ENCODE data around the gene PDPR.
"Not testable (repeated sequence)": the region's sequence is repeated elsewhere in the genome, so short reads cannot be mapped to it uniquely, and the experiment has no call there.

The PDPR gene

GRCh38 chr16:70094096-70094495 is 20.0 kb upstream of the PDPR start:
- not testable (repeated sequence) for H3K4me1 ChIP-seq (ENCODE audit: control insufficient read depth, insufficient read depth, low read length); H3K27me3 ChIP-seq (ENCODE audit: control insufficient read depth, insufficient read depth, low read length); H3K36me3 ChIP-seq (ENCODE audit: control insufficient read depth, insufficient read depth, low read length); H3K9ac ChIP-seq (ENCODE audit: low read length); H3K9me3 ChIP-seq (ENCODE audit: control insufficient read depth, low read length); H3K4me3 ChIP-seq (ENCODE audit: low read length)

- H3K4me1 ChIP-seq (ENCODE audit: control insufficient read depth, insufficient read depth, low read length); H3K27me3 ChIP-seq (ENCODE audit: control insufficient read depth, insufficient read depth, low read length); H3K4me3 ChIP-seq (ENCODE audit: low read length); H3K9ac ChIP-seq (ENCODE audit: low read length); H3K9me3 ChIP-seq (ENCODE audit: control insufficient read depth, low read length); H3K36me3 ChIP-seq (ENCODE audit: control insufficient read depth, insufficient read depth, low read length): not testable (repeated sequence)
Observed at GRCh38 chr16:70109583-70110279, 4.4 kb upstream of the PDPR start.

GRCh38 chr16:70112162-70112561 is 2.0 kb upstream of the PDPR start:
- H3K9me3 ChIP-seq (ENCODE audit: control insufficient read depth, low read length); H3K27me3 ChIP-seq (ENCODE audit: control insufficient read depth, insufficient read depth, low read length); H3K9ac ChIP-seq (ENCODE audit: low read length): not testable (repeated sequence)

GRCh38 chr16:70113599-70113981 is 542 bp upstream of the PDPR start:
- not testable (repeated sequence) for H3K36me3 ChIP-seq (ENCODE audit: control insufficient read depth, insufficient read depth, low read length); H3K9ac ChIP-seq (ENCODE audit: low read length); H3K4me1 ChIP-seq (ENCODE audit: control insufficient read depth, insufficient read depth, low read length); H3K4me3 ChIP-seq (ENCODE audit: low read length); H3K9me3 ChIP-seq (ENCODE audit: control insufficient read depth, low read length); H3K27me3 ChIP-seq (ENCODE audit: control insufficient read depth, insufficient read depth, low read length)

More at GRCh38 chr16:70112162-70112561, 2.0 kb upstream of the PDPR start:
- not testable (repeated sequence) for H3K36me3 ChIP-seq (ENCODE audit: control insufficient read depth, insufficient read depth, low read length); H3K4me3 ChIP-seq (ENCODE audit: low read length); H3K4me1 ChIP-seq (ENCODE audit: control insufficient read depth, insufficient read depth, low read length)

GRCh38 chr16:70118354-70118753 is 4.2 kb downstream of the PDPR start:
- H3K4me3 ChIP-seq (ENCODE audit: low read length); H3K9me3 ChIP-seq (ENCODE audit: control insufficient read depth, low read length); H3K4me1 ChIP-seq (ENCODE audit: control insufficient read depth, insufficient read depth, low read length); H3K36me3 ChIP-seq (ENCODE audit: control insufficient read depth, insufficient read depth, low read length); H3K27me3 ChIP-seq (ENCODE audit: control insufficient read depth, insufficient read depth, low read length); H3K9ac ChIP-seq (ENCODE audit: low read length): not testable (repeated sequence)

GRCh38 chr16:70118776-70119175 is 4.6 kb downstream of the PDPR start:
- H3K27me3 ChIP-seq (ENCODE audit: control insufficient read depth, insufficient read depth, low read length); H3K9me3 ChIP-seq (ENCODE audit: control insufficient read depth, low read length); H3K4me3 ChIP-seq (ENCODE audit: low read length); H3K36me3 ChIP-seq (ENCODE audit: control insufficient read depth, insufficient read depth, low read length); H3K9ac ChIP-seq (ENCODE audit: low read length); H3K4me1 ChIP-seq (ENCODE audit: control insufficient read depth, insufficient read depth, low read length): not testable (repeated sequence)

- not testable (repeated sequence) for H3K9me3 ChIP-seq (ENCODE audit: control insufficient read depth, low read length); H3K4me1 ChIP-seq (ENCODE audit: control insufficient read depth, insufficient read depth, low read length); H3K9ac ChIP-seq (ENCODE audit: low read length); H3K36me3 ChIP-seq (ENCODE audit: control insufficient read depth, insufficient read depth, low read length); H3K4me3 ChIP-seq (ENCODE audit: low read length); H3K27me3 ChIP-seq (ENCODE audit: control insufficient read depth, insufficient read depth, low read length)
Observed at GRCh38 chr16:70120398-70120797, 6.3 kb downstream of the PDPR start.

- H3K36me3 ChIP-seq (ENCODE audit: control insufficient read depth, insufficient read depth, low read length) = not testable (repeated sequence)
Observed at GRCh38 chr16:70123822-70124221, 9.7 kb downstream of the PDPR start.

GRCh38 chr16:70126226-70126625 is 12.1 kb downstream of the PDPR start:
- not testable (repeated sequence) for H3K27me3 ChIP-seq (ENCODE audit: control insufficient read depth, insufficient read depth, low read length); H3K4me3 ChIP-seq (ENCODE audit: low read length); H3K9ac ChIP-seq (ENCODE audit: low read length); H3K4me1 ChIP-seq (ENCODE audit: control insufficient read depth, insufficient read depth, low read length); H3K9me3 ChIP-seq (ENCODE audit: control insufficient read depth, low read length); H3K36me3 ChIP-seq (ENCODE audit: control insufficient read depth, insufficient read depth, low read length)

More at GRCh38 chr16:70123822-70124221, 9.7 kb downstream of the PDPR start:
- H3K27me3 ChIP-seq (ENCODE audit: control insufficient read depth, insufficient read depth, low read length); H3K9me3 ChIP-seq (ENCODE audit: control insufficient read depth, low read length); H3K9ac ChIP-seq (ENCODE audit: low read length); H3K4me3 ChIP-seq (ENCODE audit: low read length); H3K4me1 ChIP-seq (ENCODE audit: control insufficient read depth, insufficient read depth, low read length): not testable (repeated sequence)

- H3K4me1 ChIP-seq (ENCODE audit: control insufficient read depth, insufficient read depth, low read length); H3K9ac ChIP-seq (ENCODE audit: low read length); H3K4me3 ChIP-seq (ENCODE audit: low read length); H3K27me3 ChIP-seq (ENCODE audit: control insufficient read depth, insufficient read depth, low read length); H3K36me3 ChIP-seq (ENCODE audit: control insufficient read depth, insufficient read depth, low read length); H3K9me3 ChIP-seq (ENCODE audit: control insufficient read depth, low read length): not testable (repeated sequence)
Observed at GRCh38 chr16:70127706-70128105, 13.6 kb downstream of the PDPR start.

- H3K4me3 ChIP-seq (ENCODE audit: low read length); H3K9me3 ChIP-seq (ENCODE audit: control insufficient read depth, low read length); H3K27me3 ChIP-seq (ENCODE audit: control insufficient read depth, insufficient read depth, low read length); H3K36me3 ChIP-seq (ENCODE audit: control insufficient read depth, insufficient read depth, low read length); H3K9ac ChIP-seq (ENCODE audit: low read length); H3K4me1 ChIP-seq (ENCODE audit: control insufficient read depth, insufficient read depth, low read length): not testable (repeated sequence)
Observed at GRCh38 chr16:70128844-70129243, 14.7 kb downstream of the PDPR start.

GRCh38 chr16:70135796-70136195 is 21.7 kb downstream of the PDPR start:
- H3K36me3 ChIP-seq (ENCODE audit: control insufficient read depth, insufficient read depth, low read length); H3K9ac ChIP-seq (ENCODE audit: low read length); H3K27me3 ChIP-seq (ENCODE audit: control insufficient read depth, insufficient read depth, low read length); H3K9me3 ChIP-seq (ENCODE audit: control insufficient read depth, low read length); H3K4me1 ChIP-seq (ENCODE audit: control insufficient read depth, insufficient read depth, low read length); H3K4me3 ChIP-seq (ENCODE audit: low read length): not testable (repeated sequence)

- H3K36me3 ChIP-seq (ENCODE audit: control insufficient read depth, insufficient read depth, low read length); H3K9ac ChIP-seq (ENCODE audit: low read length); H3K27me3 ChIP-seq (ENCODE audit: control insufficient read depth, insufficient read depth, low read length); H3K9me3 ChIP-seq (ENCODE audit: control insufficient read depth, low read length); H3K4me1 ChIP-seq (ENCODE audit: control insufficient read depth, insufficient read depth, low read length); H3K4me3 ChIP-seq (ENCODE audit: low read length): not testable (repeated sequence)
Observed at GRCh38 chr16:70136595-70136994, 22.5 kb downstream of the PDPR start.
